HL-60/S4 (cell line): ENCODE results near the gene PTX4.
"Not testable (repeated sequence)": the region's sequence is repeated elsewhere in the genome, so short reads cannot be mapped to it uniquely, and the experiment has no call there.

Experiments
- in situ Hi-C: fragments of 300-500 bp; cut with MboI; formaldehyde crosslinking; loops from 2 replicates; pipeline ENCODE4 v1.14.3; 2022; ENCODE audit warnings: low sequenced_read_pairs

The PTX4 gene

GRCh38 chr16:1486551-1487390 is 2.0 kb downstream of the PTX4 start:
- in situ Hi-C loops = no loop called here

GRCh38 chr16:1485847-1486496 is 2.8 kb downstream of the PTX4 start:
- in situ Hi-C loops = no loop called here

DNA sequence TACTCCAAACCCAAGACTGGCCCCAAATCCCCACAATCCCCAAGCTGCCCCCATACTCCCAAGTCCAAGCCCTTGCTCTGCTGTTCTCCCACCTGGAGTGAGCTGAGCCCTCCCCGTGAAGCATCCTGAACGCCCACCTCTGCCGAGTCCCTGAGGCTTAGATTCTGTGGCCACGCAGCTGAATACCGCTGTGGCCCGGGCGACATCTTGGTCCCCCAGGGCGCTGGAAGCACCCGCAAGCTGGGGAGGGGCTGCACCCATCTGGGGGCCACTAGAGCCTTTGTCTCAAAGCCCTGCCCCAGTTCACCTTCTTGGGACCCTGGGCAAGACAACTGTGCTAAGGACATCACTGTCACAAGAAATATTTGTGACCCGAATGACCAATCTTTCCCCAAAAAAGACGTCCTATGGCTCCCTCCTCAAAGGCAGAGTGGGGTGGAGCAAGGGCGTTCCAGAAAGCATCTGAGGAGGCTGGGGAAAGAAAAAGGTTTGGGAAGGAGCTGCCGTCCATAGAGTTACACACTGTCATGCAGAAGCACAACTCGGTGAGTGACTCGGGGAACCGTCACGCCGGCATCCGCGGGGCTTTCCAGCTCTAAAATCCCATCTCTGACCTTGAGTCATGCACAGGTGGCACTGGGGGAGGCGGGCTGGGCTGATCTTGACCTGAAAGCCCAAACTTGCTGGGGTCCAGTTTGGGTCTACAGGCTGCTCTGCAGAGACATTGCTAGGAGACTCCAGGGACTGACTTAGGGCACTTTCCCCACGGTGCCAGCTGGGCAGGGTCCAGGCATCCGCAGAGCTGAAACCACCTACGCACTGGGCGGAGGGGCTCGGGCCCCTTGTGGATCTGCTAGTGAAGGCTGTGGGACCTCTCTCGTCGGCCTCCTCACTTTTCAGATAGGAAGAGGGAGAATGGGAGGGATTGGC is 6.6 kb downstream of the PTX4 start:
- in situ Hi-C loops = no loop called here

DNA sequence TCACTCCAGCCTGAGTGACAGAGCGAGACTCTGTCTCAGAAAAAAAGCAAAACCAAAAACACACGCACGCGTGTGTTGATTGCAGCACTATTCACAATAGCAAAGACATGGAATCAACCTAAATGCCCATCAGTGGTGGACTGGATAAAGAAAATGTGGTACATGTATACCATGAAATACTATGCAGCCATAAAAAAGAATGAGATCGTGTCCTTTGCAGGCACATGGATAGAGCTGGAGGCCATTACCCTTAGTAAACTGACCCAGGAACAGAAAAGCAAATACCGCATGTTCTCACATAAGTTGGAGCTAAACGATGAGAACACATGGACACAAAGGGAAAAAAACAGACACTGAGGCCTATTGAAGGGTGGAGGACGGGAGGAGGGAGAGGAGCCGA is 9.8 kb downstream of the PTX4 start:
- in situ Hi-C loops = not testable (repeated sequence)

DNA sequence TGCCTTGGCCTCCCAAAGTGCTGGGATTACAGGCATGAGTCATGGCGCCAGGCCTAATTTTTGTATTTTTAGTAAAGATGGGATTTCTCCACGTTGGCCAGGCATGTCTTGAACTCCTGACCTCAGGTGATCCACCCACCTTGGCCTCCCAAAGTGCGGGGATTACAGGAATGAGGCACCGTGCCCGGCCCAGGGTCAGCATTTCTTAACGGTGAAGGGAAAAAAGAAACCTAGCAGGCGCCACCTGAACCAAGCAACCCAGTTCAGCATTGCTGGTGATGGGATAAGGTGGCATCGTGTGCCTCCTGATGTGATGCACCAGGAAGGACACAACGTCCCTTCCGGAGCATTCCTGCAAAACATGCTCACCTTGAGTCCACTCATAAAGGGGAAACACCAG is 11.7 kb downstream of the PTX4 start:
- in situ Hi-C loops = no loop called here

GRCh38 chr16:1475552-1476114 is 13.1 kb downstream of the PTX4 start:
- in situ Hi-C loops = no loop called here

DNA sequence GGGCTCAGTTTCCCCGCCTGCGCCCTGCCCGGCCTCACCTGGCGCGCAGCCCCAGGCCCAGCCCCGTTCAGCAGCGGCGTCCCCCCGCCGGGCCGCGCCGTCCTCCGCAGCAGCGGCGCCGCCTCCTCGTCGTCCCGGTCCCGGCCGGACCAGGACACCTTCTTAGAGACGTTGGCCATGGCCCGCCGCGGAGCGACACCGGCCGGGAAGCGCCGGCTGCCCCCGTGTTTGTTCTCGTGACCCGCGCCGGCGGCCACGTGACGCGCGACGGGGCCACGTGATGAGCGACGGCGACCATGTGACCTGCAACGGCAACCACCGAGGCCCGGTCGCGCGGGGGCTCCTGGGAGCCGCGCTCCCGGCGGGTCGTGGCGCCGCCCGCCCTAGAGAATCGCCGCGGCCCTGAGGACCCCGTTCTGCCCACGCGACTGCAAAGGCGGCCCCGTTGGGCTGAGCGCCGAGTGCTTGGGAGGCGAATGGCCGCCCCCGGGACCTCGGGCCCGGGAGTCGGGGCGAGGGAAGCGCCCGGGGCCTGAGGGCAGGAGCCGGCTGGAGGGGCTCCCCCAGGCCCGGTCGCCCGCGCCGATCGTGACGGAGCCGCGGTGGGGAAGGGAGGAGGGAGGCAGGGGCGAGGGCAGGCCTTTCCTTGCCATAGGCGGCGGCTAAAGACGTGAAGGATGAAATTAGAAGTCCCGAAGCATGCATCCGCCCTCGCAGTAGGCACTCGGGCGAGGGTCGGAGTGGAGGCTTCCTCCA is 13.8 kb downstream of the PTX4 start, which contains the start of gene CLCN7:
CLCN7 (minus strand) TSS at position 233 of the 756 bp plus-strand sequence; CDS start at position 179, 54 bp downstream.
- in situ Hi-C loops = no loop called here

DNA sequence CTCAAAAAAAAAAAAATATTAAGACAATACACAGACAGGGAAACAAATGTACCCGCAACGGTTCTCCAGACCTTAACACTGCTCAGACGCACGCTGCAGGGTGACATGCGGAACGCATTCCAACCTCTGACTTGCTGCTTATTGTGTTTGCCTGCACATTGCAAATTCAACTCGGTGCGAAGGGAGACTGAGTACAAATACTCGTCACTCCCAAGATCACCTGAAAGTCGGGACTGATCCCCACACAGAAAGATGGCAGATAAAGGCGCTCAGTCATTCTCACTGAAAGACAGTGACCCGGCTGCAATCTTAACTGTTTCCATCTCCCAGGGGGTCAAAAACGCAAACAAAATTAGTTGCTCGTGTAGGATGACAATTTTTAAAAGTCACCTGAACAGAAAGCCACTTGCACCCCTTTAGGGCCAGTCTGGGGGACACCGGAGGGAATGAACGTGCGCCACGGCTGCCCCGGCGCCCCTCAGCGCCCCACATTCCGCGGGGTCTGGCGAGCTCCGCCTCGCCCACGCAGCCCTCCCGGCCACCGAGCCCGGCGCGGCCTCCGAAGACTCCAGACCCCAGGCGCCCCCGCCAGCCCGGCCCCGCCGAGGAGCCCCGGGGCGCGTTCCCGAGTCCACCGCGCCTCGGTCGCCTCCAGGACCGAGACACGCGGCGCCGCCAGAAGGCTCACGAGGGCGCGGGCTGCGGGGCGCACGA is 14.5 kb downstream of the PTX4 start:
- in situ Hi-C loops = no loop called here

DNA sequence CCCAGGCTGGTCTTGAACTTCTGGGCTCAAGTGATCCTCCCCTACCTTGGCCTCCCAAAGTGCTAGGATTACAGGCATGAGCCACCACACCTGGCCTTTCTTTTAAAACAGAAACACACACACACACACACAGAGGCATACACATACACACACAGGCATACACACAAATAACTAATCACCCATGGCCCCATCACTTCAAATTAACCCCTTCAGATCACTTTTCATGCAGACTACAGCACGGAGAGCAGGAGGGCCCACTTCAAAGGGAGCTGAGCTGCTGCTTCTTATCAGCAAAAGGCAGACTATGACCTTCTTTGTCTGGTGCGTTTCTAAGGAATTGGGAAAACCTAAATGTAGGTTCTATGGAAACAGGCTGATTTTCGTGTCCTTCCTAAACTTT is 15.8 kb downstream of the PTX4 start:
- in situ Hi-C loops = no loop called here

DNA sequence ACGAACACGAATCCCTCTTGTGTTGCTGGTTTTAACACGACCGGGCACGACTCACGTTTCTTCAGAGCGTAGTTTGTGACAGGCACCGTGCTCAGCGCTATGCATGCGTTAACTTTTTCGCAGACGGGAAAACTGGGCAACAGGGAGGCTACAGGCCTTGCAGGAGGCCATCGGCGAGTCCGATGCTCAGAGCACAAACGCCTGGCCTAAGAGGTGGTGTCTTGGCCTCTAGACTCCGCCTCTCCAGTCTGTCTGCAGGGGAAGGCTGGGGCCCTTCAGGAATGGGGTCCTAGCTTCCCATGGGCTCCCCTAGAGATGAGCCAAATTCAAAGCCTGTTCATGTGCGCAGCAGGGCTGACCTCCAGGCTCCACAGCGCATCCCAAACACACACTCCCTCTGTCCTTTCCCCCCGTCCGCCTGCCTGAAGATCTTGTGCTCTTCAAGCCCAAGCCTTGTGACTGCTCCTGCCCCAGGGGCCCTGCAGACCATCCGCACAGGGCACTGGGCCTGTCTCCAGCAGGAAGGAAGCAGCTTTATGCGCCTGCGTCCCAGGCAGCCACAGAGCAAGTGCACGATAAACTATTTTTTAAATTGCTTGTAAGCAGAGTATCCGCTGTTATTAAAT is 17.1 kb downstream of the PTX4 start:
- in situ Hi-C loops = no loop called here

- in situ Hi-C loops = no loop called here
These were observed 18.1 kb downstream of the PTX4 start for GRCh38 chr16:1470481-1471251.

DNA sequence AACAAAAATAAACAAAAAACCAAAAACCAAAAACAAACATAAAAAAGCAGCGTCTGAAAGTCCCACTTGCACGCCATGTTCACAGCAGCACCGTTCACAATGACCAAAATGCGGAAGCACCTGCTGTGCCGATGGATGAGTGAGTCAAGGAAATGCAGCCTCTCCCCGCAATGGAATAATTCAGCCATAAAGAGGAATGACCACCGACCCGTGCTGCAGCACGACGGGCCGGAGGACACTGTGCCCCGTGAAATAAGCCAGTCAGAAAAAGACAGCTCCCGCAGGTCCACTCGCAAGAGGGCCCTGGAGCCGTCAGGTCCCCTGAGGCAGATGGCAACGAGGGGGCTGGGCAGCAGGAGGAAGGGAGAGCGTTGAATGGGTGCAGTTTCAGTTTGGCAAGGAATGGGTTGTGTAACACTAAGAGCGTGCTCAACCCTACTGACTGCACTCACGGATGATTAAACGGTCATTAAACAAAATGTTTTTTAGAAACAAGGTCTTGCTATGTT is 19.0 kb downstream of the PTX4 start:
- in situ Hi-C loops = no loop called here

DNA sequence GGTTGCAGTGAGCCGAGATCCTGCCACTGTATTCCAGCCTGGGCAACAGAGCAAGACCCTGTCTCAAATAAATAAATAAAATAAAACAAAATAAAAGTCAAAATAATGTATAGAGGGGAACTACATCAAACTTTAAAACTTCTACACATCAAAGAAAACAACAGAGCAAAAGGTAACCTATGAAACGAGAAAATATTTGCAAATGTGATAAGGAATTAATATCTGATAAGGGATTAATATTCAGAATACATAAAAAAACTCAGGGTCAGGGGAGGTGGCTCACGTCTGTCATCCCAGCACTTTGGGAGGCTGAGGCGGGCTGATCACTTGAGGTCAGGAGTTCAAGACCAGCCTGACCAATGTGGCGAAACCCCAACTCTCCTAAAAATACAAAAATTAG is 19.6 kb downstream of the PTX4 start:
- in situ Hi-C loops = not testable (repeated sequence)

DNA sequence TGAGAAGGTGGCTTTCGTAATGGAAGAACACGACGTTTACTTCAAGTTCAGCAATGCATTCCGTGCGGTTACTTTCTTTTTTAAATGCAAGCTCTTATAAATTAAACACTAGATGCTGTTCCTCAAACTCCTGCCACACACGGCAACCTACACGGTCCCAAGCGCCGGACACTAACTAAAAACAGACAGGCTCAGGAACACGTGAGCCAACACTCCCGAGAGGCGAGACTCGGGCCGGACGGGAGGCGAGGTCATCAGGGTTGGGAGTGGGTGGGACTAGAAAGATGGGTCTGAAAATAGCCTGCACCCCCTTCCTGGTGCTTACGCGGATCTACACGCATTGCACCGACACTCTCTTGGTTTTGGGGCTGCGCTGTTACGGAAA is 20.3 kb downstream of the PTX4 start:
- in situ Hi-C loops = no loop called here

- in situ Hi-C loops = no loop called here
These were observed 21.7 kb downstream of the PTX4 start for GRCh38 chr16:1466968-1467521.

GRCh38 chr16:1466054-1466453 is 22.7 kb downstream of the PTX4 start:
- in situ Hi-C loops = no loop called here

GRCh38 chr16:1465567-1465915 is 23.2 kb downstream of the PTX4 start:
- in situ Hi-C loops = no loop called here
